HG03520 (cell line): ENCODE data around the gene HOXB4.

ENCODE experiments used
- ATAC-seq: cut with Tn5 transposase; IDR thresholded peaks from one replicate; pipeline ENCODE4 v1.9.1; 2021; ENCODE audit warnings: mild to moderate bottlenecking, moderate library complexity; ENCODE audit not compliant: unreplicated experiment

HOXB4 gene

GRCh38 chr17:48615047-48615962 lies 37.2 kb upstream of the HOXB4 start, which contains the start of gene HOXB8:
Gene HOXB8 (minus strand): TSS chr17:48615292. CDS start chr17:48614704, 588 bp downstream.
- no peak for ATAC-seq

GRCh38 chr17:48613862-48614694 lies 35.9 kb upstream of the HOXB4 start:
- ATAC-seq = no peak

- ATAC-seq = no peak
Measured at GRCh38 chr17:48612854-48613691, 34.9 kb upstream of the HOXB4 start.

- ATAC-seq = no peak
Measured at GRCh38 chr17:48612456-48612853, 34.3 kb upstream of the HOXB4 start.

GRCh38 chr17:48611681-48612455 lies 33.7 kb upstream of the HOXB4 start:
- no peak for ATAC-seq

- no peak for ATAC-seq
Measured at GRCh38 chr17:48611213-48611612, 33.1 kb upstream of the HOXB4 start.

GRCh38 chr17:48610282-48611211 lies 32.4 kb upstream of the HOXB4 start, which contains the start of gene HOXB7:
Gene HOXB7 (minus strand): TSS chr17:48611017. CDS start chr17:48610918, 99 bp downstream.
- ATAC-seq = no peak

- no peak for ATAC-seq
Measured at GRCh38 chr17:48609759-48610281, 31.7 kb upstream of the HOXB4 start.

- ATAC-seq = no peak
Measured at GRCh38 chr17:48609033-48609432, 30.9 kb upstream of the HOXB4 start.

GRCh38 chr17:48608494-48608834 lies 30.3 kb upstream of the HOXB4 start:
- ATAC-seq = no peak

GRCh38 chr17:48606892-48607614 lies 28.9 kb upstream of the HOXB4 start:
- no peak for ATAC-seq

- ATAC-seq = no peak
Measured at GRCh38 chr17:48605991-48606891, 28.1 kb upstream of the HOXB4 start.

GRCh38 chr17:48605409-48605919 lies 27.3 kb upstream of the HOXB4 start:
- ATAC-seq = no peak

GRCh38 chr17:48604770-48605329 lies 26.7 kb upstream of the HOXB4 start, which contains the start of gene HOXB6:
Gene HOXB6 (minus strand): TSS chr17:48604986. CDS start chr17:48598150, 6,836 bp downstream.
- ATAC-seq = no peak

GRCh38 chr17:48603959-48604769 lies 26.0 kb upstream of the HOXB4 start:
- no peak for ATAC-seq
